MCF 10A (cell line): ENCODE measurements around the gene ARHGEF19. TPM values are rescaled to one million over a fixed set of nuclear protein-coding genes. Genes with fewer than 3 reads are reported as not detected.

Experiments used
- BruUV-seq: library from RNA; stranded (reverse); fragments of 400-500 nt; replicated peaks from 2 replicates; lab custom pipeline; 2021; lab: Mats Ljungman, UMichigan
- CTCF ChIA-PET: fragments of 300-600 bp; sonication (Branson Sonifier 250); formaldehyde crosslinking; extraction: SDS; loops from one replicate; lab custom pipeline; 2021; ENCODE audit warnings: antibody characterized with exemption, inconsistent platforms; lab: Yijun Ruan, JAX
- POLR2A ChIA-PET: fragments of 300-600, 350-650 bp; sonication (Branson Sonifier 250); formaldehyde crosslinking; extraction: SDS; loops from one replicate; lab custom pipeline; 2020; ENCODE audit warnings: antibody characterized with exemption, inconsistent platforms; lab: Yijun Ruan, JAX
- DNase-seq: peaks from one replicate; pipeline ENCODE4 v3.0.0-alpha.2; 2018; ENCODE audit not compliant: unreplicated experiment
- H3K27ac Mint-ChIP-seq: one replicate; pipeline ENCODE4 v1.8.0; 2022; ENCODE audit warnings: mild to moderate bottlenecking, low read depth, mixed read lengths; ENCODE audit not compliant: unreplicated experiment
- H3K27me3 Mint-ChIP-seq: one replicate; pipeline ENCODE4 v1.8.0; 2022; ENCODE audit warnings: mixed read lengths; ENCODE audit not compliant: insufficient read depth, unreplicated experiment
- H3K36me3 Mint-ChIP-seq: one replicate; pipeline ENCODE4 v1.8.0; 2022; ENCODE audit warnings: mild to moderate bottlenecking, moderate library complexity, mixed read lengths; ENCODE audit not compliant: insufficient read depth, unreplicated experiment
- H3K4me1 Mint-ChIP-seq: one replicate; pipeline ENCODE4 v1.8.0; 2022; ENCODE audit warnings: mixed read lengths; ENCODE audit not compliant: insufficient read depth, unreplicated experiment
- H3K4me3 Mint-ChIP-seq: one replicate; pipeline ENCODE4 v1.8.0; 2022; ENCODE audit warnings: mild to moderate bottlenecking, moderate library complexity, mixed read lengths; ENCODE audit not compliant: unreplicated experiment
- H3K9me3 Mint-ChIP-seq: one replicate; pipeline ENCODE4 v1.8.0; 2022; ENCODE audit warnings: mixed read lengths; ENCODE audit not compliant: unreplicated experiment
- intact Hi-C: fragments of 100-400 bp; cut with micrococcal nuclease; formaldehyde crosslinking; loops from 2 replicates; pipeline ENCODE4 v1.14.1; 2022
- total RNA-seq: library from RNA; stranded (reverse); gene quantifications from 2 replicates; pipeline ENCODE4 v1.2.3, GENCODE V29; 2022
- TF ChIP-seq, protein P1 (sequence below): fragments of 200-600 bp; IDR thresholded peaks from one replicate; pipeline ENCODE4 v1.8.0; 2022; ENCODE audit warnings: antibody characterized with exemption, mild to moderate bottlenecking; ENCODE audit not compliant: unreplicated experiment

The ARHGEF19 gene
- total RNA-seq, 1 experiment from 2014 or later: 1.9 TPM

DNA sequence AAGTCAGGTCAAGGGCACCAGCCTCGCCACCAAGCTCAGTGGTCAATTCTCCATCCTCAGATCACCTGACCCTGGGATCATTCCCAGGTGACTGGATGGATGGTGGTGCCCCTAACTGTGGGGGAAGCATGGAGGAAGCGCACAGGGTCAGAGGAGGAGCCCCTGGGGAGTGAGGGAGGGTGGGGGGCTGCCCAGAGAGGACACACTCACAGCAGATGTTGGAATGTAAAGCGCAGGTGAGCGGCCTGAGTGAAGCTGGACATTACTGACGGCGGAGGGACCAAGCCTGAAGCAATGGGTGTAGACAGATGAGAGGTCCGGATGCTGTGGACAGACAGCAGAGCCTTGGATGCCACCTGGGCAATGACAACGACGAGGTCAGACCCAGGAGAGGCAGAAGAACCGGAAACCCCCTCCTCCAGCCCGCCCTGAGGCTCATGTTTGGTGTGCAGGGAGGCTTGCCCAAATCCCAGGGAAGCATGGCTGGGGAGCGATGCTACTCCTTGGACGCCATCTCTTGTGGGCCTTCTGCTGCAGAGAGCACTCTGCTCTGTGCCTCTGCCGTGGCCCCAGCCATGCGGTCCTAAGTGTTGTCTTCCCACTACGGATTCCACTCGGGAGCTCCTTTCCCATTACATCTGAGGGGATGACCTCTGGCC, 30.2 kb upstream of the ARHGEF19 start:
- no peak overlapping the region for H3K27ac Mint-ChIP-seq
- BruUV-seq: no TSS peak
- CTCF ChIA-PET: interaction anchor here (0.7 to 6.2 kb wide), 4 partner anchors 21 to 163 kb away, joined by 3 to 79 read pairs (median 10); no protein-coding TSS in a partner anchor
- H3K9me3 Mint-ChIP-seq: no peaks in the 10 kb centered on the region
- no peaks in the 10 kb centered on the region for H3K27me3 Mint-ChIP-seq
- TF ChIP-seq, protein P1, sequence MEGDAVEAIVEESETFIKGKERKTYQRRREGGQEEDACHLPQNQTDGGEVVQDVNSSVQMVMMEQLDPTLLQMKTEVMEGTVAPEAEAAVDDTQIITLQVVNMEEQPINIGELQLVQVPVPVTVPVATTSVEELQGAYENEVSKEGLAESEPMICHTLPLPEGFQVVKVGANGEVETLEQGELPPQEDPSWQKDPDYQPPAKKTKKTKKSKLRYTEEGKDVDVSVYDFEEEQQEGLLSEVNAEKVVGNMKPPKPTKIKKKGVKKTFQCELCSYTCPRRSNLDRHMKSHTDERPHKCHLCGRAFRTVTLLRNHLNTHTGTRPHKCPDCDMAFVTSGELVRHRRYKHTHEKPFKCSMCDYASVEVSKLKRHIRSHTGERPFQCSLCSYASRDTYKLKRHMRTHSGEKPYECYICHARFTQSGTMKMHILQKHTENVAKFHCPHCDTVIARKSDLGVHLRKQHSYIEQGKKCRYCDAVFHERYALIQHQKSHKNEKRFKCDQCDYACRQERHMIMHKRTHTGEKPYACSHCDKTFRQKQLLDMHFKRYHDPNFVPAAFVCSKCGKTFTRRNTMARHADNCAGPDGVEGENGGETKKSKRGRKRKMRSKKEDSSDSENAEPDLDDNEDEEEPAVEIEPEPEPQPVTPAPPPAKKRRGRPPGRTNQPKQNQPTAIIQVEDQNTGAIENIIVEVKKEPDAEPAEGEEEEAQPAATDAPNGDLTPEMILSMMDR: no peak
- H3K4me1 Mint-ChIP-seq: peaks cover 3% of the 10 kb centered on the region
- intact Hi-C loops: loop anchor here (10.0 kb wide), 2 partner anchors 98 to 238 kb away; partner anchors contain the start of gene SRARP
- H3K36me3 Mint-ChIP-seq: peaks cover 35% of the 10 kb centered on the region
- H3K4me3 Mint-ChIP-seq: no peak overlapping the region
- no peak for DNase-seq
- POLR2A ChIA-PET: interaction anchor here (0.6 to 2.4 kb wide), 2 partner anchors 164 to 251 kb away, joined by 3 to 12 read pairs; no protein-coding TSS in a partner anchor

GRCh38 chr1:16241221-16241708, 28.8 kb upstream of the ARHGEF19 start:
- Mint-ChIP-seq H3K9me3 (no peaks in the 10 kb centered on the region), H3K36me3 (peaks cover 29% of the 10 kb centered on the region), H3K4me1 (peaks cover 5% of the 10 kb centered on the region), H3K27me3 (no peaks in the 10 kb centered on the region), H3K4me3 (no peak overlapping the region), H3K27ac (no peak overlapping the region)
- DNase-seq: no peak
- ChIA-PET CTCF (interaction anchor here (0.6 to 6.2 kb wide), 2 partner anchors 16 to 161 kb away, joined by 3 to 79 read pairs; no protein-coding TSS in a partner anchor), POLR2A (no interaction called here)
- intact Hi-C loops: loop anchor here (10.0 kb wide), 2 partner anchors 96 to 236 kb away; partner anchors contain the start of gene SRARP
- no TSS peak for BruUV-seq
- TF ChIP-seq, protein P1: no peak

DNA sequence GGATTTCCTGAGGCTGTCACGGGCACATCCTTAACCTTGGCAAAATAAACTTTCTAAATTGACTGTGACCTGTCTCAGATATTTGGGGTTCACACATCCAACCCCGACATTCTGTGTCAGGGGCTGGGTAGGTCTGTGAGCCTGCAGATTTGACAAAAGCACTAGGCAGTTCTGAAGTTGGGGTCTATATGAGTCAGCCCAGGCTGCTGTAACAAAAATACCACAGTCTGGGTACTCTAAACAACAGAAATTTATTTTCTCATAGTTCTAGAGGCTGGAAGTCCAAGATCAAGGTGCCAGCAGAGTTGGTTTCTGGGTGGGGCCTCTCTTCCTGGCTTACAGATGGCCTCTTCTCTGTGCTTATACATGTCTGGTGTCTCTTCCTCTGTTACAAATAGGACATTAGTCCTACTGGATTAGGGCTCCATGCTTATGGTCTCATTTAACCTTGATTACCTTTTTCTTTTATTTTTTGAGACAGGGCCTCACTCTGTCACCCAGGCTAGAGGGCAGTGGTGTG, 27.6 kb upstream of the ARHGEF19 start:
- H3K9me3 Mint-ChIP-seq: no peaks in the 10 kb centered on the region
- peaks cover 18% of the 10 kb centered on the region for H3K36me3 Mint-ChIP-seq
- TF ChIP-seq, protein P1: no peak
- no peaks in the 10 kb centered on the region for H3K27me3 Mint-ChIP-seq
- intact Hi-C loops: loop anchor here (10.0 kb wide), 2 partner anchors 95 to 235 kb away; partner anchors contain the start of gene SRARP
- ChIA-PET CTCF (interaction anchor here (0.6 to 6.2 kb wide), 2 partner anchors 106 to 160 kb away, joined by 4 to 79 read pairs; no protein-coding TSS in a partner anchor), POLR2A (no interaction called here)
- BruUV-seq: no TSS peak
- DNase-seq: no peak
- H3K4me1 Mint-ChIP-seq: peaks cover 11% of the 10 kb centered on the region
- H3K4me3 Mint-ChIP-seq: no peak overlapping the region
- no peak overlapping the region for H3K27ac Mint-ChIP-seq

DNA sequence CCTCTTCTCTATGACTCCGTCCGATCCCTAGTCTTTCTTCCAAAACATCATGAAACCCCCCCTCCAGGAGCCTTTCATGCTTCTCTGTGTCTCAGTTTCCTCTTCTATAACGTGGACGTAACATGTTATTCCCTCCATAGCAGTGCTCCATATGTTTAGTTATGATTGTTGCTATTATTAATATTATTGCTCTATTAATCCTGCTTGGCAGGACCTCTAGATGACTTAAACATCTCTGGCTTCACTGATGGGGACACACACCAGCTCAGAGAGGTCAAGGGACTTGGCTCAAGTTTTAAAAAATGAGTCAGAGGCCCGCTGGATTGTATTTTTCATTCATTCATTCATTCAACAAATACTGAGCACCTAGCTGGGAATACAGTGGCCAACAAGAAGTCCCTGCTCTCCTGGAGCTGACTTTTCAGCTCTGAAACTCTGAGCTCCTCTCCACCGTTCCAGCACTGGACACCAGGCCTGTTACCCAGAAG, 24.9 kb upstream of the ARHGEF19 start:
- DNase-seq: no peak
- Mint-ChIP-seq H3K4me3 (peak overlapping the region; percentile 82), H3K27ac (peak overlapping the region; percentile 87), H3K4me1 (peaks cover 11% of the 10 kb centered on the region), H3K36me3 (no peaks in the 10 kb centered on the region), H3K27me3 (no peaks in the 10 kb centered on the region), H3K9me3 (no peaks in the 10 kb centered on the region)
- BruUV-seq: TSS peak; percentile 95
- intact Hi-C loops: no loop called here
- TF ChIP-seq, protein P1: no peak
- ChIA-PET CTCF (interaction anchor here (0.6 to 4.6 kb wide), 5 partner anchors 7 to 450 kb away, joined by 3 to 25 read pairs (median 18); no protein-coding TSS in a partner anchor), POLR2A (interaction anchor here (0.6 to 3.2 kb wide), 21 partner anchors 8 to 387 kb away, joined by 3 to 17 read pairs (median 4); partner anchors contain the start of genes FBXO42 and NECAP2)
